ENCODE results near the gene DENND1A.

Gene DENND1A

DNA sequence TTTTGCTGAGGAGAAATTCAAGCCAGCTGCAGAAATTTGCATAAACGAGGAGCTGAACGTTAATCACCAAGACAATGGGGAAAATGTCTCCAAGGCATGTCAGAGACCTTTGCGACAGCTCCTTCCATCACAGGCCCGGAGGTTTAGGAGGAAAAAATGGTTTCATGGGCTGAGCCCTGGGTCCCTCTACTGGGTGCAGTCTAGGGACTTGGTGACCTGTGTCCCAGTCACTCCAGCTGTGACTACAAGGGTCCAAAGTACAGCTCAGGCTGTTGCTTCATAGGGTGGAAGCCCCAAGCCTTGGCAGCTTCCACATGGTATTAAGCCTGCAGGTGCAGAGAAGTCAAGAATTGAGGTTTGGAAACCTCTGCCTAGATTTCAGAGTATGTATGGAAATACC, 207.5 kb downstream of the DENND1A start:
- DNase-seq = no peak

DNA sequence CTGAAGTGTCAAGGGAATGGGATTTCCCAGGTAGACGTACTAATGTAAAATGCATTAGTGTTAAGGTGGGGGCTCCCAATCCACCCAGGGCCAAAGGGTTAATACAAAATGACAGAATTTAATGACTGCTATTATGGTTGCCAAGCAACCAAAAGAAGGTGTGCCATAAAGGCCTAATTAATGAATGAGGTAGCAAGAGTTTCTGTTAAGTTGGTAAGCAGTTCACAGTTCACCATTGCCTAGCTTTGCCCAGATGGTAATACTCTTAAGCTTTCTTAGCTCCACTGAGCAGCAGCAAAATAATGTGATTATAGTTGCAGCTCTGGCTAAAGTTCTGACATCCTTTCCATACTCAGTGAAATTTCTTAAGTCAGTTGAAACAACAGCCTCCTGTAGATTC, 211.7 kb downstream of the DENND1A start:
- DNase-seq = no peak

DNA sequence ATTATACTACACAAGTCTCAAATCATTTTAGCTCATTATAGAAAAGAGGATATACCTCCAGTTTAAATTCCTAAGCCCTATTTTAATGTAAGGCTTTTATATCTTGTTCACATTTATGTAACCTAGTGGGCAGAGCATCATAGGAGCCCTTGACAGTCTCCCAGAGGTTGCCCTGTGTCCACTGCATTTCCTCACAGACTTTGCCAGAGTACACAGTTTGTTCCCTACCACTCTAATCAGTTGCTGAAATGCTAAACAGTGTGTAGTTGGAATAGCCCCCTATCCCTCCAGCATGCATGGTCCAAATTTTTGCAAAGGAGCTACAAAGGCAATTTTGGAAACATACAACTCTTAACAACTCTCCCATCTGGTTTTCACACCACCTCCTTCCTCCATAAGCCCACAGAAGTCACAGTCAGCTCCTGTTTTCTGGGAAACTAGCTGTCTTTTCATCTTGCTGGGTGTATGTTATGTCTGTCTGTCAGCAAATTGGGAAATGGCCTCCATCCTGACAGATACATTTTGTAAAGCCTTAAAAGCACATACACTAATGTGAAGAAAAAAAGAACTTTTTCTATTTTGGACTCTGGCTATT, 212.2 kb downstream of the DENND1A start:
- DNase-seq = no peak

DNA sequence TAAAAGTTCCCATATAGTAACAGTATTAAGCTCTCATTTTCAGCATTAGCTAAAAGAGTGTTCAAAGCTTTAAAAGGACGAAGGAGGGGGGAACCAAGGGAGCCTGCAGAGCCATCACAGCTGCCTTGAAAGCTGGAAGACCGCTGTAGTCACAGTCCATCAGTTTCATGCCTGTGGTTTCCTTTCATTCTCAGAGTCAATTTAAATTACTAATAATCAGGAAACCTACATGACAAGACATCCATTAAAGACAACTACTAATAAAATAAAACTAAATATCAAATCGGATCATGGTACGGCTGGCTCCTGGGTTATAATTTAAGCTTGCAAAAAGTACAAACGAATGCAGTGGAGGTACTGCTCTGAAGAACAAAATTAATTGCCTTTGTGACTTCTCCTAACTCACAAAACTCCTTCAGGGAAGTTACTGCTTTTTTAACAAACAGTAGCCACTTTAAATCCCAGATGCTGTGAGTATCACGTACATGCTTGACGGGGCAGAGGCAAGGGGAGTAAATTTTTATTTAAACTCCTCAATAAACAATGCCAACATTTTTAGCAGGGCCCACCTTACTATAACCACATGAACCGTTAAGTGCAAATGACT, 213.5 kb downstream of the DENND1A start:
- DNase-seq = no peak

DNA sequence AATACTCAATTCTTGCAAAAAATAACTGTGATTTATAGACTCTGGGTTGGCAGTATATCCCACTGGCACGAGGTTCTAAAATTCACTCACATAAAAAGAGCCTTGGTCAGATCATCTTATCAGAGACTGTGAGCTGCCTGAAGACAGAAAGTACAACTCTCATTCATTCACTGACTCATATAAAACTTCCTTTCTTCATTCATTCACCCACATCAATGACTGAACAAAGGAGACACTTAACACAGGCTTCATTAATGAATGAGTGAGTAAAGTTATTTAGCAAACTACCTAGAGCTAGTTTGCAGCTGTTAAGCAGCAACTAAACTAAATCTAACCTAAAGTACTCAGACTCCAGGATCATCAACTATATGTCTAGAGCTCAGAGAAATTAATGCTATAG, 214.7 kb downstream of the DENND1A start:
- DNase-seq = no peak

DNA sequence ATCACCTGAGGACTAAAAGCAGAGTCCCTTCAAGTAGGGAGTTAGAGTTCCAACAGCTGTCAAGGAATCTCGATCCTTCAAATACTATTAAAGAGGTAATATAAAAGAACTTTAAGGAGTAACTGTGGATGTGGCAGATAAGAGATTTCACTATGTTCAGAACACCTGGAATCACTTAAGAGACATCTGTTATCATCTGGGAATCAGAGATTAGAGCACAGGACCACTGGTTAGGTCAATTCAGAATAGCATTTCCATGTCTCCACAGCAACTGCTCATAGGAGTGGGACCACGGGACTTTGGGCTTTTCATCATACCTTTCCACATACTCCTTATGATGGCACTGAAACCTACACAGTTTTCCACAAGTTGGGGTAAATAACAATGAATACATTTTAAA, 216.6 kb downstream of the DENND1A start:
- DNase-seq = no peak

DNA sequence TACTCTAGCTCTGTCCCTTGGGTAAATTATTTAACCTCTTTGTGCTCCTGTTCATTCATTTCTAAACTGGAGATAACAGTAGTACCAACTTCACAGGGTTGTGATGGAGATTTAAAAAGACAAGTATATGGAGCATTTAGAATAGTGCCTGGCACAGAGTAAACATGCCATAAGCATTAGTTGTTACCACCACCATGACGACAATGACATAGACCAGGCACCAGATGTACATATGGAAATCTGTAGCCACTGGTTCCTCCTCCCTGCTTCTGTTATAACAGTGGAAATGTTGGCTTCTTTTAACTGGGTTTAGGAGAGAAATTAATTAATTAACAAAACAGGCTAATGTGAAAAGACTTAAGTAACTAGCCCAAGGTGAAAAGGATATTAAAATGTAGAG, 217.5 kb downstream of the DENND1A start:
- DNase-seq = no peak

DNA sequence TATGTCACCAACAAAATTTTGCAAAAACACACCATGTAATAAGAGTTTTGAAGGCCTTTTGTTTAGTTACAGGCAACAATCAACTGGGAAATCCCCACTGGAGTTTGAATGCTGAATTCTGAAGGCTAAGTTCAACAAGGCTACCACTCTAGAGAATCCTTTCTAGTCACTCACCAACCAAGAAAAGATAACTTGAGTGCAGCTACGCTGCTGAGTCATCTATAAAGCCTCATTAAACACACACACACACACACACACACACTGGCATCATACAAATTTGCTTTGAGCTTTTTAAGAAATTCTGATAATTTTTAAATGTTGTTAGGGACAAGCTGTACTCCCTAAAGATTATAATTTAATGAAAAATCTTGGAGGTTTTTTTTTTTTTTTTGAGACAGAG, 219.6 kb downstream of the DENND1A start:
- DNase-seq = no peak

DNA sequence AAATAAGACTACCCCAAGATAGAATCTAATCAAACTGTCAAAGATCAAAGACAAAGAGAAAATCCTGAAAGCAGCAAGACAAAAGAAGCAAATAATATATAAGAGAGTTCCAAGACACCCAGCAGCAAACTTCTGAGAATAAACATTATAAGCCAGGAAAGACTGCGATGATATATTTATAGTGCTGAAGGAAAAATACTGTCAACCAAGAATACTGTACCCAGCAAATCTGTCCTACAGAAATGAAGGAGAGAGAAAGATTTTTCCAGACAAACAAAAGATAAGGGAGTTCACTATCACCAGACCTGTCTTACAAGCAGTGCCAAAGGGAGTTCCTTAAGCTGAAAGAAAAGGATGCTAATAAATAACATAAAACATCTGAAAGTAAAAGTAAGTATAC, 227.4 kb downstream of the DENND1A start:
- no peak for DNase-seq

DNA sequence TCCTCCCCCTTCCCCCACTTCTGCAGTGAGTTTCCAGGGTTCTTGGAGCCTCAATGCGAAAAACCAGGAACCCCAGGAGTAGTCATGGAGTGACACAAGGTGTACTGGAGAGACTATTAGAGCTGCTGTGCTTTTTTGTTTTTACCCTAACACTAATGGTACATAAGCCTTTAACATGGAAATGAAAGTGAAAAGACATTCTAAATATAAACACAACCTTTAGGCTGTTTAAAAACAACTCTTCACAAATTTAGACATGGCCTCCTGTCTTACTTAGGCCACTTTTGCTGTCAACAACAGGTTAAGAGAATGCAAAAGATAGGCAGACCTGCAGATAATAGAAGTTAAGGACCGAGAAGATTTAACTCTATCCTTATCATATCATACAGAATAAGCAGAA, 232.2 kb downstream of the DENND1A start:
- DNase-seq = no peak

GRCh38 chr9:123696476-123696875, 233.4 kb downstream of the DENND1A start:
- DNase-seq = no peak

DNA sequence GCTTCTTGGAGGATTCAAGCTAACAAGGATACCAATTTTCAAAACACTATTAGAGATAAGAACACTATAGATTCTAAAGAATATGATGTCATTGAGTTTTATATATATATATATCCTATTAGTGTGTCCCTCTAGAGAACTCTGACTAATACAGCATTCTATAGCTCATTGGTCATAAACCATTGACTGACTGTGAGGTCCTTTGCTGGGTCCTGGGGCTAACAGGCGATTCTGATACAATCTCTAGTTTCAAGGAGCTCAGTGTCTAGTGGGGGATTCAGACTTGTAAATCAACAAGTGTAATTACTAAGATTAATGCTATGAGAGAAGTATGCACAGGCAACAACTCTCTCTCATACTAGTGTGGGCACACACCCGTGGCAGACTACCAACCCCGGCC, 234.5 kb downstream of the DENND1A start:
- no peak for DNase-seq

GRCh38 chr9:123691765-123692303, 238.1 kb downstream of the DENND1A start:
- DNase-seq = no peak

DNA sequence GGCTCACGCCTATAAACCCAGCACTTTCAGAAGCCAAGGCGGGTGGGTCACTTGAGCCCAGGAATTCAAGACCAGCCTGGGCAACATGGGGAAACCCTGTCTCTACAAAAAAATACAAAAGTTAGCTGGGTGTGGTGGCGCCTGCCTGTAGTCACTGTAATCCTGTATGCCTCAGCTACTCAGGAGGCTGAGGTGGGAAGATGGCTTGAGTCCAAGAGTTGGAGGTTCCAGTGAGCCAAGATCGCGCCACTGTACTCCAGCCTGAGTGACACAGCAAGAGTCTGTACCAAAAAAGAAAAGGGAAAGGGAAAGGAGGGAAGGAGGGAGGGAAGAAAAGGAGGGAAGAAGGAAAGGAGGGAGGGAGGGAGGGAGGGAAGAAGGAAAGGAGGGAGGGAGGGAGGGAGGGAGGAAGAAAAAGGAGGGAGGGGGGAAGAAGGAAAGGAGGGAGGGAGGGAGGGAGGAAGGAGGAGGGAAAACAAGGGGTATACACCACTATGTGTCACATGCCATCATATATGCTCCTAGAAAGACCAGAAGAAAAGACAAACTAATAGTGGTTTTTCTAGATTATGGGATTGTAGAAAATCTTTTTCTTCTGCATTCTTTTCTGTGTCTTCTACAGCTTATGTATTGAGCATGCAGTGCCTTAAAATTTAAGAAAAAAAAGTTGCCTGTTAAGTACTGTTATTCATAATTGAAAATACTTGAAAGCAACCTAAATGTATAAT, 240.1 kb downstream of the DENND1A start:
- no peak for DNase-seq

DNA sequence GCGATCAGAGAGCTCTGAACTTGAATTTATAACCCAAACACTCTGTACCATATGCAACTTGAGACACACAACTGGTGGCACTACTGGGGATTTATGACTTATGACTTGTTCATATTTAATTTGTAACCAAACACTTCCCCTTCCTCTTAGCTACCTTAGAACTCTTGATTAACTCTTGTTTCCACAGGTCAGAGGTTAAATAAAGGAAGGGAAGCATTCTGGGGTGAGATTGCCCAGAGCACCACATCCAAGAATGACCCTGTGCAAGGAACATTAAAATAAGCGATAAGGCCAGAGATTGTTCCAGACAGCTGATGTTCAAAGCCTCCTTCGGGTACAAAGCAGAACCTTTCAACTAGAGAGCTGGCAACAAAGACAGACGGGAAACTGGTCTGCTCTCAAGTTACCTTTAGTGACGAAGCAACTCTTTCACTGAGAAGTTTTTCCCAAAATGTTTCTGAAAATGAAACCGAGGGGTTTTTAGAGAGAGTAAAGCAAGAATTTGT, 242.6 kb downstream of the DENND1A start:
- DNase-seq = no peak

DNA sequence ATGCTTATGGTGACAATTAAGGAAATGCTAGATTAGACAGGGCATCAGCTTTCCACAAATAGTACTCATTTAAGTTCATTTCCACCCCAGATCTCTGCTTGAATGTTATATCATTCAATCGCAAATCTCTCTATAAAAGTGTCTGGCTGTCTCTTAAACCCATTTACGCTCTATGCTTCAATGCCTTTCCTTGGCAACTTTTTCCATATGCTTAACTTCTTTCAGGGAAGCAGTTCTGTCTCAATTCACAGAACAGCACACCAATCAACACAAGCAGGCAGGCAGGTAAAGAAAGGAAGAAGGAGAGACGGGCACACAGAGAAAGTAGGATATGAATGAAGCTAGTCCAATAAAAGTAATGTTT, 243.1 kb downstream of the DENND1A start:
- DNase-seq = no peak

DNA sequence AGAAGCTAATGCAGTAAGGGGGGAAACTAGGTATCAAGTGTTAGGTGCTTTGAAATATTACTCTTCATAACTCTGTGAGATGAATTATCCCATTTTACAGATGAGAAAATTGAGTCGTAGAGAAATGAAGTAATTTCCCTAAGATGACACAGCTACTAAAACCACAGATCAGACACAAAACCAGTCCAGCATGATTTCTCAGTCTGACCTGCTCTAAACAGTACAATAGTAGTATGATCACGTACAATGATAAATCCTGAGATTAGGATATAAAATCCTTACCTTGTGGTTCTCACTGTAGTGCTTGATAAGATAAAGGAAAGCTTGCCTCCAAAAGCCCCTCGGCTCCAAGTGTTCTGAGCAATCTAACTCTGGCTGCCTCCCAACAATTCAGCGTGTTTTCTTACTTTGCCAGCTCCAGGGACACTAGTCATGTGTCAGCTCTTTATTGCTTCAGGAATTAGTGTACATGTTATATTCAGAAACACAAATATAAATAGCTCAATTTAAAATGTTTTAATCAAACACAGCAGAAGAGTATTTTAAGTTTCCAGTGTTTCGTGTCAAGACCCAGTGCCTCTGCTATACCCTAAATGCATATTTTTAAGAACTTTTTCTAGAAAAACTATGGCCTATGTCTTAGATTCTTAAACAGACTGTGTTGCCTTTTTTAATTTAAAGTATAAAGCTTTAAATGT, 243.6 kb downstream of the DENND1A start:
- DNase-seq = no peak

DNA sequence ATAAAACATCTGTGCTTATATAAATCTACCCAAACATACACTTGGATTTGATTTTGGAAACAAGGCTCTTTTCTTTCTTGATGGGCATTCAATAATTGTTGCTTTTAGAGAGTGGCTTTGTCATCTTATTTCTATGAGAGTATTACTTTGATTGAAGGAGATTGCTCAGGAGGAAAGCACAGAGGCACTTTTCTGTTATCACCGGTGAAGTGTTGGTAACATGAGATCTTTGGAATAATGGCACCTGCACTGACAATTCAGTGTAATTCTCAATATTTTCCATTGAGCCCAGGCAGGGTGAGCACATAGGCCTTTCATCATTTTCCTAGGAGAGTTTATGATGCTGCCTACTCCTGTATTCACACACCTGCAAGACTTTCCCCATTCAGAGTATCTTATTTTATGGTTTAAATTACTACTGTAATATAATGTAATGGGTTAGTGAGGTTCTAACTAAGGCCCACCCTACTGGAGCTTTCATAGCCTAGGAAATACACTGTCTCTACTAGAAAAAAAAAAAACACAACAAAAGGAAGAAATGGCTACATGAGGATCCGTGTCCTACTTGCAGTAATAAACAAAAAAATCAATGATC, 244.3 kb downstream of the DENND1A start:
- no peak for DNase-seq

GRCh38 chr9:123684393-123685149, 245.4 kb downstream of the DENND1A start:
- no peak for DNase-seq

- no peak for DNase-seq
Measured at GRCh38 chr9:123682746-123683145, 247.2 kb downstream of the DENND1A start.

- no peak for DNase-seq
Measured at GRCh38 chr9:123680352-123680751, 249.6 kb downstream of the DENND1A start.

GRCh38 chr9:123679330-123679987, 250.5 kb downstream of the DENND1A start:
- no peak for DNase-seq
